K562 (cell line): ENCODE data around the gene C2orf92. TPM values are rescaled to one million over a fixed set of nuclear protein-coding genes. Genes with fewer than 3 reads are reported as not detected.

Experiments
- ATAC-seq: fragments of 200-7000 bp; cut with Tn5 transposase; 3 replicates; pipeline ENCODE4 v1.9.1; 2020; ENCODE audit warnings: moderate library complexity
- BruUV-seq: library from RNA; stranded (reverse); fragments of 400-500 nt; replicated peaks from 2 replicates; lab custom pipeline; 2021; lab: Mats Ljungman, UMichigan
- CTCF ChIA-PET: fragments of 300-600 bp; formaldehyde crosslinking; extraction: SDS; loops from one replicate; lab custom pipeline; 2021; ENCODE audit warnings: low intra/inter-chr PET ratio; lab: Yijun Ruan, JAX
- POLR2A ChIA-PET: fragments of 300-600, 350-650 bp; sonication (Branson Sonifier 250); formaldehyde crosslinking; extraction: SDS; loops from one replicate; lab custom pipeline; 2021; ENCODE audit warnings: antibody characterized with exemption, inconsistent platforms; lab: Yijun Ruan, JAX
- DNase-seq, 4 experiments: peaks; one replicate each; pipeline versions ENCODE4 v3.0.0 to v3.0.0-alpha.2; 2011 to 2018; ENCODE audit warnings: low spot score in 3 of 4, mixed read lengths in 3 of 4; ENCODE audit errors: extremely low read depth in 1 of 4
- FAIRE-seq: peaks from 2 replicates; lab custom pipeline; 2011; peaks lifted over from hg19 to GRCh38; lab: Jason Lieb, UNC
- H2AFZ ChIP-seq: 2 replicates; pipeline ENCODE4 v1.6.0; 2011; ENCODE audit warnings: low read depth, low read length, control low read depth, inconsistent platforms
- H3K27ac ChIP-seq: fragments of 200-600 bp; 3 replicates; pipeline ENCODE4 v1.8.0; 2011; ENCODE audit warnings: low read depth, mild to moderate bottlenecking, control low read depth, inconsistent platforms, low read length, moderate library complexity, mixed read lengths; ENCODE audit errors: extremely low read depth
- H3K27me3 ChIP-seq, 2 experiments: fragments of 300-600 bp in 1 of 2; 2 replicates in 1 of 2; 3 replicates in 1 of 2; pipeline versions ENCODE4 v1.6.0 to v1.8.0; 2011; ENCODE audit warnings: inconsistent platforms in 2 of 2, low read length in 2 of 2, mild to moderate bottlenecking in 1 of 2, mixed read lengths in 1 of 2, moderate library complexity in 1 of 2; ENCODE audit not compliant: control insufficient read depth in 2 of 2, insufficient read depth in 2 of 2
- H3K36me3 ChIP-seq: fragments of 300-600 bp; 3 replicates; pipeline ENCODE4 v1.8.0; 2011; ENCODE audit warnings: mild to moderate bottlenecking, low read length, inconsistent platforms; ENCODE audit not compliant: control insufficient read depth, insufficient read depth
- H3K4me1 ChIP-seq, 2 experiments: fragments of 200-600 bp in 1 of 2; replicated peaks in 1 of 2; 2 replicates in 1 of 2; 3 replicates in 1 of 2; pipeline versions ENCODE4 v1.5.1 to v1.8.0; 2011; ENCODE audit warnings: inconsistent platforms in 2 of 2, low read length in 2 of 2, mild to moderate bottlenecking in 1 of 2, mixed read lengths in 1 of 2, moderate library complexity in 1 of 2; ENCODE audit not compliant: control insufficient read depth in 2 of 2, insufficient read depth in 2 of 2
- H3K4me2 ChIP-seq: 2 replicates; pipeline ENCODE4 v1.6.1; 2011; ENCODE audit warnings: low read length, control low read depth, inconsistent platforms, mixed read lengths; ENCODE audit not compliant: insufficient read depth
- H3K4me3 ChIP-seq: fragments of 200-600 bp; sonication (generic), shearing (Covaris generic); 2 replicates; pipeline ENCODE4 v1.5.1; 2016; ENCODE audit warnings: control low read depth, inconsistent platforms
- H3K79me2 ChIP-seq: fragments of 200-600 bp; 3 replicates; pipeline ENCODE4 v1.8.0; 2011; ENCODE audit warnings: low read length, inconsistent platforms; ENCODE audit not compliant: control insufficient read depth, insufficient read depth
- H3K9ac ChIP-seq, 2 experiments: 2 replicates each; pipeline versions ENCODE4 v1.6.0 to v1.6.1; 2011; ENCODE audit warnings: low read depth in 2 of 2, low read length in 2 of 2, control low read depth in 1 of 2, inconsistent platforms in 1 of 2, mild to moderate bottlenecking in 1 of 2, mixed read lengths in 1 of 2; ENCODE audit not compliant: insufficient read depth in 1 of 2
- H3K9me1 ChIP-seq: one replicate; pipeline ENCODE4 v1.6.0; 2011; ENCODE audit warnings: inconsistent platforms, mild to moderate bottlenecking, low read length, moderate library complexity; ENCODE audit not compliant: control insufficient read depth, insufficient read depth
- H3K9me3 ChIP-seq: replicated peaks from 2 replicates; pipeline ENCODE4 v1.5.1; 2011; ENCODE audit warnings: low read depth, low read length, inconsistent platforms; ENCODE audit not compliant: control insufficient read depth, insufficient read depth
- H4K20me1 ChIP-seq: replicated peaks from 2 replicates; pipeline ENCODE4 v1.6.1; 2011; ENCODE audit warnings: low read length, inconsistent platforms, mixed read lengths; ENCODE audit not compliant: control insufficient read depth, insufficient read depth
- ETV6 ChIP-seq, 3 experiments: fragments of 150-350 bp in 1 of 3; sonication (generic) in 1 of 3; formaldehyde crosslinking in 1 of 3; IDR thresholded peaks; 2 replicates each; pipeline versions ENCODE4 v1.6.1 to v1.8.0; 2014 to 2022; ENCODE audit warnings: borderline replicate concordance in 2 of 3, low read depth in 2 of 3, antibody characterized with exemption in 1 of 3, low read length in 1 of 3, mild to moderate bottlenecking in 1 of 3, missing genetic modification reagents in 1 of 3
- GMEB1 ChIP-seq: fragments of 250-450 bp; sonication (Bioruptor Pico); IDR thresholded peaks from 2 replicates; pipeline ENCODE4 v1.4.0; 2020; ENCODE audit warnings: mild to moderate bottlenecking
- KHSRP ChIP-seq: fragments of 450-650 bp; IDR thresholded peaks from 2 replicates; pipeline ENCODE4 v1.6.1; 2017
- SREBF1 ChIP-seq: fragments of 150-350 bp; IDR thresholded peaks from 2 replicates; pipeline ENCODE4 v1.6.1; 2014; ENCODE audit warnings: antibody characterized with exemption, low read depth, low read length, borderline replicate concordance
- ZFP36 ChIP-seq: fragments of 150-350 bp; IDR thresholded peaks from 2 replicates; pipeline ENCODE4 v1.6.1; 2018; ENCODE audit warnings: low read length, low read depth; ENCODE audit not compliant: partially characterized antibody
- ZNF551 ChIP-seq: fragments of 250-450 bp; sonication (Bioruptor Pico); IDR thresholded peaks from 2 replicates; pipeline ENCODE4 v1.5.0; 2021; ENCODE audit warnings: mild to moderate bottlenecking, moderate library complexity
- WGBS: fragments of 100-300 bp; shearing (Covaris generic); methylation state at CpG from one replicate; pipeline ENCODE4 v1.1.6; 2016; ENCODE audit warnings: low coverage, mixed read lengths; ENCODE audit not compliant: insufficient coverage; ENCODE audit errors: missing lambda C conversion rate; 5-methylcytosine and 5-hydroxymethylcytosine counted together
- in situ Hi-C: fragments of 300-500 bp; cut with MboI; formaldehyde crosslinking; loops from 4 replicates; pipeline ENCODE4 v1.15.0; 2018; ENCODE audit warnings: inconsistent platforms, mixed read lengths
- intact Hi-C: fragments of 100-400 bp; cut with micrococcal nuclease; formaldehyde crosslinking; loops from 2 replicates; pipeline ENCODE4 v1.14.2; 2022
- polyA plus RNA-seq, 8 experiments: library from polyadenylated mRNA; depleted of rRNA in 4 of 8; stranded (reverse) in 5 of 8; unstranded in 3 of 8; fragments of >200 nt; fragmentation: Nextera tagmentation in 2 of 8; fragmentation: Illumina TruSeq in 1 of 8; extraction: Ambion mirVana in 2 of 8; extraction: Trizol in 1 of 8; gene quantifications; 2 replicates each; pipeline versions ENCODE4 v1.2.1 to v1.2.3, GENCODE V29; 2011 to 2014; ENCODE audit warnings: inconsistent platforms in 1 of 8, missing spikeins in 1 of 8
- total RNA-seq, 7 experiments: library from RNA; depleted of rRNA in 6 of 7; stranded (reverse); fragments of >200 nt in 6 of 7; fragmentation: Illumina TruSeq in 2 of 7; extraction: Trizol in 2 of 7; gene quantifications; 2 replicates each; pipeline versions ENCODE4 v1.2.1 to v1.2.3, GENCODE V29; 2011 to 2021; ENCODE audit warnings: low replicate concordance in 1 of 7
- TF ChIP-seq, protein P1 (sequence below): IDR thresholded peaks from 2 replicates; pipeline ENCODE4 v1.6.1; 2016; ENCODE audit warnings: missing genetic modification characterization, missing compliant biosample characterization

Gene C2orf92
- total and polyA plus RNA-seq, 9 of the 15 experiments (the other 6 are each of a cell fraction or from before 2014, with no cell fraction given) = 0.65 to 6.8 (median 3.6) TPM

DNA sequence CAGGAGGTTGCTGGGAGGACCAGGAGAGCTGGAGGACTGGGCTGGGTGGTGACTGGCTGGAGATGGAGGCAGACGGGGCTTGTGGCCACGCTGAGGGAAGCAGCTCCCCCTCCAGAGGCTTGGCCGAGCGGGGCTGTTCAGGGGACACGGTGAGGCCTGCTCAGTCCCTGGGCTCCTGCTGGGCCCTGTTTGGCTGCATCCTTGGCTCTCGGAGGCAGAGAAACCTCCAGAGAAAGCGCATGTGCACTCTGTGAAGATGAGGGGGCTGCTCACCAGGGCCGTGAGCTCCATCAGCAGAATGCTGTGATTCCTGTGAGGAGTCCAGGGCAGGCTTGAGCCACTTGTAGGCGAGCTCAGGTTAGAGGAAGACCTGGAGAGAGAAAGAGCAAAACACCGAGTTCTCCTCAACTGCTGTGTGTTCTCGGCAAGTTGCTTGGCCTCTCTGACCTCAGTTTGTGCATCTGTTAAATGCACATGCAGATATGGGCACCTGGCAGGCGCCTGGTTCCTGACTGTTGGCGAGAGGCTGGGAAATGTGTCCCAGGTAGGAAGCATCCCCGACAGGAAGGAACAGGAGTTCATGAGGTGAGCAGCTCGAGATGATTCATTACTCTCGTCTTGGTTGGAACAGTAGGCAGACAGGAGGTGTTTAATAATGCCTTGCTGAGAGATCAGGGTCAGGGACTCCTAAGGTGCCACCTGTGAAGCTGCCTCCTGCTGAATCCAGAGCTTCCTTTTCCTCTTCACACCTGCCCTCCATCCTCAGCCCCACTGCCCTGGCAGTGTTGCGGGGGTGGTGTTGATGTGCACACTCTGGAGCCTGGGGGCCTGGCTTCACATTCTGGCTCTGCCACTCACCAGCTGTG, 44.8 kb downstream of the C2orf92 start (continued):
- TF ChIP-seq ETV6 (IDR thresholded peaks at IDR 0.05; ENCODE audit: borderline replicate concordance in 1 of 2, low read depth in 2 of 2, low read length in 1 of 2) (no peak), ETV6 (CRISPR knock-in tag; IDR thresholded peaks at IDR 0.05; ENCODE audit: borderline replicate concordance) (no peak)

DNA sequence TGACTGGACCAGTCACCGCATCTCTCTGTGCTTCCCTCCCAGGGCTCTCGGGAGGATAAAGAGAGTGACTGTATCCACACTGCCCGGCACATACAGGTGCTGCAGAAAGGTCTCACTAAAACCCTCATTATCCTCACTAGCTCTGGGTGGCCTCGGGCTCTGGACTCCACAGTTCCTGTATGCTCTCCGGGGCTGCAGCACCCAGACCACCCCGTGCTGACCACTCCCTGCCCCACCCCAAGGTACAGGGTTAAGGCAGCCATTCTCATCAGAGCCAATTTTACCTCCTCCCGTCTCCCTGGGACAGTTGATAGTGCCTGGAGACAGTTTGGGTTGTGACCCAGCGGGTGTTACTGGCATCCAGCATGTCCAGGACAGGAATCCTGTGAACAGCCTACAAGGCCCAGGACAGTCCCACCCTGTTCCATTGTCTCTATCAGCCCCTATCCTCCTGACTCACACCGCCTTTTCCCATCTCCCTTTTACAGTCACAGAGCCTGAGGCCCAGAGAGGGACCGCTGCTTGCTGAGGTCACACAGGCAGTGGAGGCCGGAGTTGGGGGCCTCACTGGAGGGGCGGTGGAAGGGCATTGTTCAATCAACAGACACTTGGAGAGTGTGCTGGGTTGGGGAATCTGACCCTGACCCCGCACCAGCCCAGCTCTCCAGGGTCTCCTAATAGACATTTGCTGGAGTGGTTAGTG, 45.6 kb downstream of the C2orf92 start:
- POLR2A ChIA-PET = no interaction called here
- ATAC-seq (no peak), DNase-seq (no peak), FAIRE-seq (no peak)
- no TSS peak for BruUV-seq
- WGBS = 53% methylated on average over 12 of the region's 13 CpGs
- Histone ChIP-seq H2AFZ (no peak overlapping the region), H3K27me3 (peaks cover 0 to 10% of the 10 kb centered on the region in 2 experiments; a peak in 2 of 5 replicates), H3K27ac (no peak overlapping the region), H3K4me1 (peaks cover 22 to 47% of the 10 kb centered on the region in 2 experiments), H3K79me2 (no peaks in the 10 kb centered on the region), H4K20me1 (peaks cover 4% of the 10 kb centered on the region; the same call in 1 of the 2 replicates), H3K36me3 (no peaks in the 10 kb centered on the region), H3K4me3 (no peak overlapping the region), H3K9me3 (no peaks in the 10 kb centered on the region; the same call in 1 of the 2 replicates), H3K4me2 (no peak overlapping the region), H3K9me1 (peaks cover 3% of the 10 kb centered on the region), H3K9ac (peak overlapping the region in 1 of 2 experiments; percentile 19; a peak in 1 of 4 replicates)
- intact Hi-C loops = no loop called here
- in situ Hi-C loops = no loop called here
- CTCF ChIA-PET = no interaction called here
- TF ChIP-seq, protein P1, sequence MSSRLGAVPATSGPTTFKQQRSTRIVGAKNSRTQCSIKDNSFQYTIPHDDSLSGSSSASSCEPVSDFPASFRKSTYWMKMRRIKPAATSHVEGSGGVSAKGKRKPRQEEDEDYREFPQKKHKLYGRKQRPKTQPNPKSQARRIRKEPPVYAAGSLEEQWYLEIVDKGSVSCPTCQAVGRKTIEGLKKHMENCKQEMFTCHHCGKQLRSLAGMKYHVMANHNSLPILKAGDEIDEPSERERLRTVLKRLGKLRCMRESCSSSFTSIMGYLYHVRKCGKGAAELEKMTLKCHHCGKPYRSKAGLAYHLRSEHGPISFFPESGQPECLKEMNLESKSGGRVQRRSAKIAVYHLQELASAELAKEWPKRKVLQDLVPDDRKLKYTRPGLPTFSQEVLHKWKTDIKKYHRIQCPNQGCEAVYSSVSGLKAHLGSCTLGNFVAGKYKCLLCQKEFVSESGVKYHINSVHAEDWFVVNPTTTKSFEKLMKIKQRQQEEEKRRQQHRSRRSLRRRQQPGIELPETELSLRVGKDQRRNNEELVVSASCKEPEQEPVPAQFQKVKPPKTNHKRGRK (tag) = no peak
- TF ChIP-seq ZFP36 (peak; percentile 45), SREBF1 (no peak), KHSRP (no peak), GMEB1 (no peak), ZNF551 (CRISPR knock-in tag) (no peak)
